Dermis blood vessel endothelial cell (primary cell): ENCODE measurements around the gene ATP8B3. TPM values are rescaled to one million over a fixed set of nuclear protein-coding genes. Genes with fewer than 3 reads are reported as not detected.
"Not testable (repeated sequence)": the region's sequence is repeated elsewhere in the genome, so short reads cannot be mapped to it uniquely, and the experiment has no call there.

Experiments used
- DNase-seq: peaks from one replicate; pipeline ENCODE4 v3.0.0; 2010
- total RNA-seq: library from RNA; depleted of rRNA; stranded (reverse); fragments of >200 nt; gene quantifications from 2 replicates; pipeline ENCODE4 v1.2.3, GENCODE V29; 2014

Gene ATP8B3
- total RNA-seq, 1 donor from 2014 or later: 0.85 TPM

DNA sequence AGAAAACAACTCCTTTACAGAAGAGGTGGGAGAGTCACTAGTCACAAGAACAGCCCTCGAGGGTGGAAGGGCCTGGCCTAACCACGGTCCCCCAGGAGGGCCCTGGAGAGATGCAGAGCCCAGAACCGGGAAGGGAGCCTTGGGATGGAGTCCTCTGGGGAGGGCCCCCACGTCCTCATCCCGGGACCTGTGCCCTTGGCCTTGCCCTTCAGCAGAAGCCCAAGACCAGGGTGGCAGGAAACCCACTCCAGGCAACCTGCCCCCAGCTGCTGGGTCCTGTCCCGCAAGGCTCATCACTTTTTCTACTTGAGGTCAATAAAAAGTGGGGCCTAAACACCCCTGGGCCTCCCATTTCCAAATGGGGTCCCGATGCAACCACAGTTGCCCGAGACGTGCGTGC, 2.3 kb upstream of the ATP8B3 start:
- DNase-seq: no peak

DNA sequence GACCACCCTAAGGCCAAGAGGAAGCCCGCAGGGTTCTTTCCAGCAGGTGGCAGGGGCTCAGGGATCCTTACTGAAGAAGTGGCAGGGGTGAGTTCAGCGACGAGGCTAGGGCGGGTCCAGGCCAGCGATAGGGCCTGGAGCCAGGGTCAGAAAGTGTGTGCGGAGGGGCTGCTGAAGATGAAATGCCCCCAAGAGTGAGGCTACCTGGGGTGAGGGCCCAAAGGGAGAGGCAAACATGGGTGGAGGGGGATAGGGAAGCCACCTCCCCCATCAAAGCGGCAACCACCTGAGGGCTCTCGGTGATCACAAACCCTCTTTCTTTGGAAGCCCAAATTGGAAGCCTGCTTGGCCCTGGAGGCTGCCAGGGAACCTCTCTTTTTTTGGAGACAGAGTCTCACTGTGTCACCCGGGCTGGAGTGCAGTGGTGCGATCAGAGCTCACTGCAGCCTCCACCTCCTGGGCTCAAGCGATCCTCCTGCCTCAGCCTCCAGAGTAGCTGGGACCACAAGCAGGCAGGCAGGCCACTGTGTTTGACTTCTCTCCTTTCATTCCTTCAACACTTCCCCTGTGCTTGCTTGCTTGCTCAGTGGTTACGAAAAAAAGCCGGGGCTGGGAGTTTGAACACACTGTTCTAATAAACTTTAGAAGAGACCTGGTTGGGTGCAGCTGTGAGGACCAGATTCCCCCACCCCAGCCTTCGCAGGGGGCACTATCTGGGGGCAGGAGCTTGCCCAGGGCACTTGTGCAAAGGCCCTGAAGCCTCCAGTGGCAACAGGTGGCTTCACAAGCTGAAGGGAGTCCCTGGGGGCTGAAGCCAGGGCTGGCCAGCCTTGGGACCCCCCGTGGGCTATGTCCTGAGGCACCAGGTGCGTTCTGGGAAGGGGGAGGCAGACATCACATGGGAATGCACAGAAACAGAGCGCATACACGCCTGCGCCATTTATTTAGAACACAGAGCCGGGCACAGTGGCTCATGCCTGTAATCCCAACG, 1.4 kb upstream of the ATP8B3 start:
- DNase-seq: no peak

DNA sequence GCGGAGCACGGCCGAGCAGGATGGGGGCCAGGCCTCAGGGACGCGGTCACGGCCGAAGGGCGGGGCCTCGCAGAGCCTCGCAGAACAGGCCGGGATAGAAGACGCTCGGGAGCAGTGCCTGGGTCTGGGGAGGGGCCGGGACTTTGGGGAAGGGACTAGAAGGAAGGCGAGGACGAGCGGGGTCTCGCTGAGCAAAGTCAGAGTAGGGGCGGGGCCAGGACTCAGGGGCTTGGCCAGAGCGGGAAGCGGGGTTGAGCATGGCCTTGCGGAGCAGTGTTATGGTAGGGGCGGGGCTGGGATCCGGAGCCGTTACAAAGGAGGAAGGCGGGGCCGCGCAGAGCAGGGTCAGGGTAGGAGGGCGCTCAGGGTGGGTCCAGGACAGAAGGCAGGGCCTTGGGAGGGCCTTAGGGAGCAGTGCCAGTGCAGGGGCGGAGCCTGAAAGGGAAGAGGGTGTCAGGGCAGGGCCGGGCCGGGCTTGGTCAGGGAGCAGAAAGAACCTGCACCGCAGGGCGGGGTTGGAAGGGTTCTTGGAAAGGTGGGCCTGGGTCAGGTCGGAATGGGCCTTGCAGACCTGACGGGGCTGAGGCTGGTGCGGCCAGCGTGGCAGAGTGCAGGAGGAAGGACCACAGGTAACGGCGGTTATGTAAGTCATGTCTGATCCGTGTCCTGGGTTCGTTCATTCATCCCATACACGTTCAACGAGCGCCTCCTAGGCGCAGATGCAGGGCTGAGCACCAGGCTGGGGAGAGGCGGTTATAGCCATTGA, 533 bp upstream of the ATP8B3 start:
- DNase-seq: peak; percentile 85

DNA sequence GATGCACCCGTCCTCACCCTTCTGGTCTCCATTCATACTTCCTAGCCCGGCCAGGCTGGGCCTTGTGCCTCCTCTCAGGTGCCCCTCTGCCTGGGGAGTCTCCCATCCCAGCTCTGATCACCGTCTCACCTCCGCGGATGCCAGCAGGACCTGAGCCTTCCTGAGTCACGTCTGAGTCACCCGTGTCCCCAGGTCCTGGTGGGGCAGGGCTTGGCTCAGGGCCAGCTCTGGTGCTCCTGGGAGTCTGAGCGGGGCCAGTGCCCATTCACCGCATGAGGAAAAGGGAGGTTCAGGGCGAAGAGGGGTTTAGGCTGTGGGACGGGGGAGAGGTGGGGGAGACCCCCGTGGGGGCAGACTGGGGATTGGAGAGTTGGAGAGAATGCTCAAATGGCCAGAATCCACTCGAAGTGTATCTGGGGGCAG, 593 bp downstream of the ATP8B3 start:
- DNase-seq: peak; percentile 58

DNA sequence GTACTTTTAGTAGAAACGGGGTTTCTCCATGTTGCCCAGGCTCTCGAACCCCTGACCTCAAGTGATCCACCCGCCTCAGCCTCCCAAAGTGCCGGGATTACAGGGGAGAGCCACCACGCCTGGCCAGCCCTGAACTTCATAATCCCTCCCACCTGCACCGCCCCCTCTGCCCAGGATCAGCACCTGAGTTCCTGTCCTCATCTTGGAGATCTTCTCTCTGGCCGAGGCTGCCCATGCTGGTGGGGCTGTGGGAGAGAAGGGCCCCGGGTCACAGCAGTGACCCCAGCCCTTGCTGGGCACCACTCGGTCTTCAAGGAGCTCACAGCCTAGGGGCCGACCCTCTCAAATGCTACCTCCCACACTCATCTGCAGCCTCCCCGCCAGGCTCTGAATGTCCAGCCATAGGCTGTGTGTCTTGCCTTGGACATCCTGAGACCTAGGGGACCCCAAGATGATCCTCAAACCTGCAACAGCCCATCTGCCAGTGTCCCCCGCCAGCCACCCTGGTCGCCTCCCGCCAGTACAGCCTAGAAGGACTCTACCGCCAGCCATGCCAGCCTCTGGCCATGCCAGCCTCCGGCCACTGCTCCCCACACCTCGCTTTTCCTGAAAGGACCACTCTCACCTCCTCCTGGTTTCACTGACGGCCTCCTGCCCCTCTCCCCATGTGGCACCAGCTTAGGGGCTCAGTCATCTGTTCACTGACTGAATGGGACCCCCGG, 1.5 kb downstream of the ATP8B3 start:
- no peak for DNase-seq

DNA sequence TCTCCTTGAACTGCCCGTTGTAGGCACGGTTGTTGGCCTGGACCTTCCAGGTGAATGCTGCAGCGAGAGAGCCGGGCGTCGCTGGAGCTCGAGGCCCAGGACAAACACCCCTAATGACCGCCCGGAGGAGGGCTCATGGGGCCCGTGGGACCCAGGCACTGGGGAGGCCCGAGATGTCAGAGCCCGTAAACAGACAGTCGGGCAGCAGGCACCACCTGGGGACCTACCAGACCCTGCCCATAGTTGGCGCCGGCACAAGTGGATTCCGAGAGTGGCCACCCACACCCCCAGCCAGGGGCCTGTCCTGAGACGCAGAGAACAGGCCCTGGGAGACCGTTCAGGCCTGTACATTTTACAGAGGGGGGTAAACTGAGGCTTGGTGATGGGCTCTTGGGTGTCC, 2.4 kb downstream of the ATP8B3 start:
- no peak for DNase-seq

DNA sequence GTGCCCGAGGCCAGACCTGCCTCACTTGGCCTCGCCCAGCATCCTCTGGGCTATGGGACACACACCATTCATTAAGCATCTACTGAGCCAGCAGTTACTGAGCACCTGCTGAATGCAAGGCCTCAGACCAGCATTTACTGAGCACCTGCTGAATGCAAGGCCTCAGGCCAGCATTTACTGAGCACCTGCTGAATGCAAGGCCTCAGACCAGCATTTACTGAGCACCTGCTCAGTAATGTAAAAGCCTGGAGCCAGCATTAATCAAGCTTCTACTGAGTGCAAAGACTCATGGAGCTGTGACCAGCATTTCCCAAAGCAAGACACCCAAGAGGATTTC, 3.7 kb downstream of the ATP8B3 start:
- no peak for DNase-seq

DNA sequence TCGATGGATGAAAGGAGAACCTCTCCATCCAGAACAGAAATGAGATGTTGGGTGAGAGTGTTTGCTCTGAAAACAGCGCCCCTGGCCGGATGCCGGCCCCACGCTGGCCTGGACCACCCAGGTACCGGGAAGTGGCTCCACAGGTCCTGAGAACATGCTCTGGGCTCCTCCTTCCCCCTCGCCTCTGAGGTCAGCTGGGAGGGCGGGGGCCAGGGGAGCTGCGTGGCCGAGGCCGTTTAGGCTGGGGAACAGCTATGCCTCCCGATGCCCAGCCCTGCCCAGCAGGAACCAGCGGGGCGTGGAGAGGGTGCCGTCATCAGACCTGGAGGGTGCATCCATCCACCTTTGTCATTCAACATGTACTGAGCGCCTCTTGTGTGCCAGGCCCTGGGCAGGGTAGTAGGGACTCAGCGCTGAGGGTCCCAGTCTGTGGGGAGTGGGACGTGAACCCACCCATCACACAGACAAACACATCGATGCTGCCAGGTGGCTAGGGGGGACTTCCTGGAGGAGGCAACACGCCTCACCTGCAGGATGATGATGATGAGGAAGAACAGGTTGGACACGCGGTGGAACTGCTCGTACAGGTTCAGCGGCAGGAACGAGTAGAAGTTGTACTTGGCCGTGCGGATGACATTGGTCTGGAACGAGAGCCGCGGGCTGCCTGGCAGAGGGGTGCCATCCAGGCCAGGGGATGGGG, 4.2 kb downstream of the ATP8B3 start:
- DNase-seq: no peak

DNA sequence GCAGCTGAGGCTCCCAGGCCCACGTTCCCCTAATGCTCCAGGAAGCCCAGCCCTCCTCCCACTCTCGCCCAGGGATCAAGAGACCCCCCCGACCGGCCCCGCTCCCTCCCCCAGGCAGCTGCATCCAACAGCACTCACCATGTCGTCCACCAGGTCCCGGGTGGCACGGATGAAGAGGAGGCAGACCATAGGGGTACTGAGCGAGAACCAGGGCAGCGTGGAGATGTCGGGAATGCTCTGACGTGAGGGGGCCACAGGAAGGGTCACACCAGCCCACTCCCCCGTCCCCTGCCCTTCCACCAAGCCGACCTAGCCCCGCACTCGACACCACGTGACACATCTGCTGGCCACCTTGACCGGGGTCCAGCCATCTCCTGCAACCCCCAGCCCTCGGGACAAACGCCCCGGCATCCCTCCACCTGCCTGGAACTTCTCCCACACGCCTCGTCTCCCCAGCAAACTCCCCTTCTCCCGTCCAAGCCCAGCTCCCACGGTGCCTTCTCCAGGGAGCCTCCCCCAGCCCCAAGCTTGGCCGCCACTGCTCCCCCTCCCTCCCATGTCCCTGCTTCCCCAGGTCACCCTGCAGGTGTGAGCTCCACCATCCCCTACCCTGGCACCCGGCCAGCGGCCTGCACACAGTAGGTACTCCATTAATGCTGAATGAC, 4.9 kb downstream of the ATP8B3 start:
- DNase-seq: no peak

DNA sequence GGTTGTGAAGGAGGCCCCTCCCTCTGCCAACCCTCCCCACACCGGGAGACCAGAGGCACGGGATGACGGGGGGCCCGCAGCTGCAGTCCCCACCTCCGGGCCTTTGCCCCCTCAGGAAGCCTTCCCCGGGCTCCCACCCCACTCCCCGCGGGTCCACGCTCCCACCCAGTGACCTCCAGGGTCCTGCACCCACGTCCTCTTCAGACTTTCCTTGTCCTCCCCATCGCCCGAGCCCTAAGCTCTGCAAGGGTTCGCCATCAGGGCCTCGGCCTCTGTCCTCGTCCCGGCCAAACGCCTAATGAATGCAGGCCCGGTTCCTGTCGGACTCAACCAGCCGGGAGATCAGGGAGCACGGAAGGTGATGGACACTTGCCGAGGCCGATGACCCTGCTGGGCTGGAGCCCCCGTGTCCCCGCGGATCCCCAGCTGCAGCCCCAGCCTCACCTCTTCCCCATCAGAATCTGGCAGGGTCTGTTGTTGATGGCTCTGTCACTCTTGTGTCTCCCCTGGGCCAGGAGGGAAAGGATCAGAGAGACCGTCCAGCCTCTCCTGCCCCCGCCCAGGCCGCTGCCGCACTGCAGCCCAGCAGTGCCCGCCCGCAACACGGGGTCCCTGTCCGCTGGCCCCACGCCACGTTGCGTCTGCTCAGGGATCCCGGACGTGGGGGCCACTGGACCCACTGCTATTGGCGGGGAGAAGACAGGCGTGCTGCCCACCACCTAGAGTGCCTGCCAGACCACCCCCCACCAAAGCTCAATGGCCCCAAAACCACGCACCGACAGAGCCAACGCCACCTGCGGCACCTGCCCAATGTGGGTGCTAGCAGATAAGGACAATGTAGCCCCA, 5.7 kb downstream of the ATP8B3 start:
- no peak for DNase-seq

DNA sequence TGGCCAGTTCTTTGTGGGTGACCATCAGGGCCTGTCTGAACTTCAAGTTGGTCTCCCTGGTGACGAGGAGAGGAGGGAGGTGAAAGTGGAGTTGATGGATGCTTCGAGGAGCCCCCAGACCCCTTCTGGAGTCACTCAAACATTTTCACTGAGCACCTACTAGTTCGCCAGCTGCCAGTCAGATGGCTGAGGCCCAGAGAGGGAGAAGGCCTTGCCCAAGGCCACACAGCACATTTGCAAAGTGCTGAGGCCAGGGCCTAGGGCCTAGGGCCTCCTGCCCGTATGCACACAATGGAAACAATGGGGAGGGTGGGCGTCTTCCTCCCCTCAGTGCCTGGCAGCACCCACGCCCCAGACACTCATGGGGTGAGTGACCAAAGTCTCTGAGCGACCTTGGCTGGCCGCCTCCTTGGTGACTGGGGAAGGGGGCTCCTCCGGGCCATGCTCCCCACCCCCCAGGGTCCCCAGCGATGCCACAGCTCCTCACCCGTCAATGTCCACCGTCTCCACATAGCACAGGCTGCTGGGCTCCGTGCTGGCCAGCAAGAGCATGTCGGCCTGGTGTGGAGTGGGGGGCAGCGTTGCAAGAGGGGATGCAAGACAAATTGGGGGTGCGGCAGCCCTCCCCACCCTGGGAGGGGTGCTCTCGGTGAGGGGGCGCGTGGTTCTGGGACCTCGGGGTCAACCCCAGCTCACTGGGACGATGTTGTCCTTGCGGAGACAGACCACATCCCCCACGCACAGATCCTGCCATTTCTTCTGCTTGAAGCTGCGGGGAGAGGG, 6.5 kb downstream of the ATP8B3 start:
- DNase-seq: no peak

DNA sequence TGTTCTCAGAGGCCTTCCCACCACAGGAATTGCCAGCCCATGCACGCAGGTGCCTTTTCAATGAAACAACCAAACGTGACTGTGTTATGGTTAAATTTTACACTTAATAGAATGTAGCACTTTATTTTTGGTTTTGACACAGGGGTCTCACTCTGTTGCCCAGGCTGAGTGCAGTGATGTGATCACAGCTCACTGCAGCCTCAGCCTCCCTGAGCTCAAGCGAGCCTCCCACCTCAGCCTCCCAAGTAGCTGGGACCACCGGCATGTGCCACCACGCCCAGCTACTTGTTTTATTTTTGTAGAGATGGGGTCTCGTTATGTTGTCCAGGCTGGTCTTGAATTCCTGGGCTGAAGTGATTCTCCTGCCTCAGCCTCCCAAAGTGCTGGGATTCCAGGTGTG, 7.2 kb downstream of the ATP8B3 start:
- DNase-seq: no peak

DNA sequence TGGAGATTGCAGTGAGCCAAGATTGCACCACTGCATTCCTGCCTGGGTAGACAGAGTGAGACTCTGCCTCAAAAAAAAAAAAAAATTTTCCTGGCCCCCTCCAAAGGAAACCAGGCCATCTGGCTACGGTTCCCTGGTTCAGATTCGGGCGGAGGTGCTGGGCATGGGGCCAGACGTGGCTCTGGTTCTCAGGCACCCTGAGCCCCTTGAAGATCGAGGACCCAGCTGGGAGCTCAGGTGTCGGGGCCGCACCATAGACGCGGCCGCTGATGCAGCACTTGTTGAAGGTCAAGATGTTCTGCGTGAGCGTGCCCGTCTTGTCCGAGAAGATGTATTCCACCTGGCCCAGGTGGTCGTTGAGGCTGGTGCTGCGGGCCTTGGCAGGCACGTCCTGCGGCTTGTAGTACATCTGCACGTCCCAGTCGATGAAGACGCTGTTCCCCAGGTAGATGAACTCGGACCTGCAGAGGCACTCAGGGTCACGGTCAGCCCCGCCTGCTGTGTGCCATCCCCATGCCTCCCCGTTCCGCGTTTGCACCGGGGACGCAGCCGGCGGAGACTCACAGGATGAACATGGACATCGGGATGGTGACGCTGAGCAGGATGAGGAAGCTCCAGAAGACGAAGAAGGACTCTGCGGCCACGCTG, 12.3 kb downstream of the ATP8B3 start:
- no peak for DNase-seq

DNA sequence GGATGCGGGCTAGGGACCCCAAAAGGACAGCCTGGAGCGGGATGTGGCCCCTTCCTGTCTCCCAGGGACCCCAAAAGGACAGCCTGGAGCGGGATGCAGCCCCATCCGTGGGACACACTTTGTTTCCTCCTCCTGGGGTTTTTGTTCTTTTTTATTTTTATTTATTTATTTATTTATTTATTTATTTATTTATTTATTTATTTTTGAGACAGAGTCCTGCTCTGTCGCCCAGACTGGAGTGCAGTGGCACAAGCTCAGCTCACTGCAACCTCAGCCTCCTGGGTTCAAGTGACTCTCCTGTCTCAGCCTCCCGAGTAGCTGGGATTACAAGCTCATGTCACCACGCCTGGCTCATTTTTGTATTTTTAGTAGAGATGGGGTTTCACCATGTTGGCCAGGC, 14.8 kb downstream of the ATP8B3 start:
- not testable (repeated sequence) for DNase-seq

DNA sequence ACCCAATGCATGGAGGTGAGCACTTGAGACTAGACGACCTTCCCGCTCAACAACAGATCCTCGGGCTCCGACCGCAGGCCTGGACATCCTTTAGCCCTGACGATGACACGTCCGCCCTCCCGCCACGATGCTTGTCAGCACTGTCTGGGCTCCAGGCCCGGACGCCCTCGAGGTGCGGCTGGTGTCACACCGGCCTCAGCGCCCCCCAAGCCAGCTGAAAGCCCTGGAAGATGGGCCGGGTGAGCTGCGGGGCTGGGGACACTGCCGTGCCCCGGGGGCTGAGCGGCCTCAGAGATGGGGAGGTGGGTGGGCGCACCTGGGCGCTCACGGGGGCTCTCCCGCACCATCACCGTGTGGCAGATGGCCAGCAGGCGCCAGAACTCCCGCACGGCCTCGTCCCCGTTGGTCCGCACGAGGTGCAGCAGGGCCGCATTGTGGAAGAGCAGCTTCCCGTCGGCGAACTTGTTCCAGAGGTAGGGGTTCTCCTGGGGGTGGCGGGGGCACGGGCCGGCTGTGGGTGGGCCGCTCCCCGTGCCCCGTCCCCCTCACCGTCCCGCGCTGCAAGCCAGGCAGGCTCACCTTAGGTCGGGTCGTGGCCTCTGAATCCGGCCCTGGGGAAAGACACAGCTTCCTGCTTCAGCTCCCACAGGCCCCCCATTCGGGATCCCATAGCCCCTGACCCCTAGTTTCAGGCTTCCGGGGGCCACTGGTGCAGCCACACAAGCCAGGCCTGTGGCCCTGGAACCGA, 15.5 kb downstream of the ATP8B3 start:
- DNase-seq: no peak

DNA sequence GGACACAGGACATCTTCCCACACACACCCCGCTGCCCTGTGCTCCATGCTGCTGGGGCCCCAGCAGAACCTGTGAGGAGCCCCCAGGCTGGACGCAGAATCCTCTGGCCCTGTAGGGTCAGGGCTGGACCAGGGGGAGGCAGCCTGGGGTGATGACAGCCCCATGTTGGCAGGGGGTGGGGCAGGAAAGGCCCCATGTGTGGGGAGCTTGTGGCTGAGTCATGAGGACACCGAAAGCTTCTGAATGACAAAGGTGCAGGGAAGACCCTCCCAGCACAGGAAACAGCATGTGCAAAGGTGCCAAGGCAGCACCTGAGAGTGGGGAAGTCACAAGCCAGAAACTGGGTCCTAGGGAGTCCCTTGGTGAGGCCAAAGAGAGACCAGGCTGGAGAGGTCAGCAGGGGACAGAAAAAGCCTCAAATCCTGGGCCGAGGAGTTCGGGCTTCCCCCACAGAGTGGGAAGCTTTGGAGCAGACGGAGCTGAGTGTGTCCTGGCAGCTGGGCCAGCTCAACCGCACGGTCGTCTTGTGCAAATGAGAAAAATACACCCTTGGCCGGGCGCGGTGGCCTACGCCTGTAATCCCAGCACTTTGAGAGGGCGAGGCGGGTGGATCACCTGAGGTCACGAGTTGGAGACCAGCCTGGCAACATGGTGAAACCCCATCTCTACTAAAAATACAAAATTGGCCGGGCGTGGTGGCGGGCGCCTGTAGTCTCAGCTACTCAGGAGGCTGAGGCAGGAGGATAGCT, 17.5 kb downstream of the ATP8B3 start:
- no peak for DNase-seq

DNA sequence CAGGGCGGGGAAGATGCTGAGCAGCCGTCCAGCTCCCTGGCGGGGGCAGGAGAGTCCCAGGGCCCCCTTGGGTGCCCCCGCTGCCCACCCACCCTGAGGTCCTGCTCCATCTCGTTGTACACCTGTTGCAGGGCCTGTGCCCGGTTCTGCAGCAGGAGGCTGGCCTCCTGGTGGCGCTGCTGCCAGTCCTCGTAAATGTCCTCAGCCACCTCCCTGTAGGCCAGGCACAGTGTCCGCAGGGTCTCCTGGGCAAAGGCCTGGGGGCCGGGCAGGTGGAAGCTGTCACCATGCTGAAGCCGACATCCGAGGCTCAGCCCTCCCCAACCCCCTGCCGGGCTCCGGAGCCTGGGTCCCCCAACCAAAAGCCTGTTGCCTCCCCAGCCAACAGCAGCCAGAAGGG, 20.2 kb downstream of the ATP8B3 start:
- no peak for DNase-seq
